Measurements from ENCODE around the gene MBP.

GRCh38 chr18:77093586-77093985 is 39.0 kb downstream of the MBP start:
- TF ChIP-seq ZFX (IDR thresholded peaks at IDR 0.05) (no peak), CTCF (conservative IDR thresholded peaks at IDR 0.05) (no peak)

All from C4-2B (cell line).